KG1 (cell line): Measurements from ENCODE around the gene FHOD3.
"Not testable (repeated sequence)": the region's sequence is repeated elsewhere in the genome, so short reads cannot be mapped to it uniquely, and the experiment has no call there.

Experiments
- DNase-seq: peaks from one replicate; lab custom pipeline; 2025; lab: John Stamatoyannopoulos, UW

Gene FHOD3

DNA sequence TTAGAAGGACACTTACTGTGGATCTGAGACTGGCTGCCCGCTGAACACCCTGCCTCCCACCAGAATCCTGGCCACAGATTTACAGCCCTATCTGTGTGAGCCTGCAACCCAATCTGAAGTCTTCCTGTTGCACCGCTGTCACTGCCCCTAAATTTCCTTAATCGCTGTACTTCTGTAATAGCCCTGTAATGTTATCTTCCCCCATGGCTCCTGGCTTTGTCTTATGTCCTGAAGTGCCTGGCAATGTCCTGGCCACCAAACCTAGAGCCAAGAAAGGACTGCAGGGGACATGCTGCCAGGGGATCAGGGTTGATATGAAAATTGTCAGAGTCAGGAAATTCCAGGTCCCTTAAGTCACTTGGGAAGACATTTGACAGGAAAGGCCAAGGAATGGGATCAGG is 52.7 kb downstream of the FHOD3 start:
- DNase-seq: no peak

DNA sequence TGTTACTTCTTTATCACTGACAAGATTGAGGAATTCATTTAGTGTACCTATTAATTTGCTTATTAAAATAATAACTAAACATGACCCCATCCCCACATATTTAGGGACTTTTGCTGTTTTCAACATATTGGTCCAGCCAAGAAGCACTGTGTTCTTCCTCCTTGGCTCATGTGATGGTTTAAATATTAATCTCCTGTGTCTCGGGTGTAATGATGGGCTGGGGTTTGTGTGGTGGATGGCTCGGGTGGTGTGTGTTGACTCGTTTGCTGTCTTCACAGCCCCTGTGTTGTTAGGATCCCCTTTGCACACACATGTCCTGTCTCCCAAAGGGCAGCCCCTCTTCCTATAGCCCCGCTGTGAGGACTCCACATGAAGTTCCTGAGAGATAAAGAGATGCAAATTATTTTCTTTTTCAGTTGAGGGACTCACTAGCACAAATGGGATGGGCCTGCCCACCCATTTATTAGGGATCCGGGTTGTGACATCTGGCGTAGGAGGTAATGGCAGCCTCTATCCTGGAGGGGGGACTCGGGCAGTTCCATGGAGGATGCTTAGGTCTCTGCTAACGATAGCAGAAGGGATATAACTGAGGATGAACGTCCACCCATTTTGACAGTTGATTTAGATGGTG is 53.4 kb downstream of the FHOD3 start:
- no peak for DNase-seq

- DNase-seq: no peak
These were observed 54.9 kb downstream of the FHOD3 start for GRCh38 chr18:36352384-36352783.

DNA sequence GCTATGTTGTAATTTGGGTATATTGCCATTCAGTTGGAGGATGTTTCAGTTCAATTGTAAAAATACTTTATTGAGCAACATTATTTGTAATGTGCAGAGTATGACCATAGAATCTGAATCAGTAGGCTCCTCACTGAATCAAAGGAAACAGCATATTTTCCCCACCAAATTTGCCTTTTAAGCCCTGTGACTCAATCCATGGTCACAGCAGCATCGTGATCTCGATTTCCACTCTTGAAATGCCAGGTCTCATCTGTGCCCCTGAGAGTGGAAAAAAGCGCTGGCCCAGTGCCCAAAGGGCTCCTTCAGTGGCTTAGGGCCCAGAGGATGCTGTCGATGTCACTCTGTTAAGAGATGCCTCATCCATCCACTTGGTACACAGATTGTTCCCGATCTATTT is 57.5 kb downstream of the FHOD3 start:
- no peak for DNase-seq

DNA sequence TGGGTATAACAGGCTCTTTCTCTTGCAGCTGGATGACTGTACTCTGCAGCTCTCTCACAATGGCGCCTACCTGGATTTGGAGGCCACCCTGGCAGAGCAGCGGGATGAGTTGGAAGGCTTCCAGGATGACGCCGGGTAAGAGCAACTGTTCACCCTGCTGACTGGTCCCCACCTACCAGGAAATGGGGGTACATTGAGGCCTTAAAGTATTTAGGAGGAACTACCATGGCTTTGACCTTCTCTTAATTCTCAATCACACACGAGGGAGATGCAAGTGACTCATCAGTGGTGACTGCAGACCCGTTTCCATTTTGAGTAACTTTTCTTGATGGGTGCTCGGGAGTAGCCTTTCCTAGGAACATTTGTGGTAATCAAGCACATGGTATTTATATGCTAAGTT is 58.0 kb downstream of the FHOD3 start:
- no peak for DNase-seq

- not testable (repeated sequence) for DNase-seq
These were observed 59.2 kb downstream of the FHOD3 start for GRCh38 chr18:36356741-36357140.

GRCh38 chr18:36358141-36358540 is 60.6 kb downstream of the FHOD3 start:
- no peak for DNase-seq

DNA sequence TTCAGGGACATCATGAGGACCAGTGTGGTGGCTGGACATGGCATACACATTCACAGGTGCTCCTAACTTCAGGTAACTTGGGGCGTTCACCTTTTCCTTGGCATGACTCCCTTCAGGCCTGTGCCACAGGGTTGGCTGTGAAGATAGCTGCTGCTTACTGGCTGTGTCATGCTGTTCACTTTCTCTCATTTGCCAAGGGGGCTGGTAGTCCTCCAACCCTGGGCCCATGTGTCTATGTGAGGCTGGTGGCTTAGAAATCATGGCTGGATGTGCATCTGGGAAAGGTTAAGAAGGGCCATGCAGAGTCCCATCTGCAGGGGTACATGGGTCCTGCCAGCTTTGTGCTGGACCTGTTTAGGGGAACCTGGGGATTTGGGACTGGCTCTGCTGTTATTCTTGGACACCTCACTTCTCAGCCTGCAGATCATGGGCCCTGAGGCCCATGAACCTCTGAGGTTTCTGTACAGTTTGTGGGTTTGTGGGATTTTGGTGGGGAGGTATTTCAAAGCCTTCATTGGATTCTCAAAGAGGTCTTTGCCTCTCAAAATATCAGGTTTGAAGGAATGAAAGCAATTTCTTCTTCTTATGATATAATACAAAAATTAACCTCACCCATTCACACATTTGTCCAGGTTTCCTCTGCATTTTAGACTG is 62.9 kb downstream of the FHOD3 start:
- DNase-seq: no peak

DNA sequence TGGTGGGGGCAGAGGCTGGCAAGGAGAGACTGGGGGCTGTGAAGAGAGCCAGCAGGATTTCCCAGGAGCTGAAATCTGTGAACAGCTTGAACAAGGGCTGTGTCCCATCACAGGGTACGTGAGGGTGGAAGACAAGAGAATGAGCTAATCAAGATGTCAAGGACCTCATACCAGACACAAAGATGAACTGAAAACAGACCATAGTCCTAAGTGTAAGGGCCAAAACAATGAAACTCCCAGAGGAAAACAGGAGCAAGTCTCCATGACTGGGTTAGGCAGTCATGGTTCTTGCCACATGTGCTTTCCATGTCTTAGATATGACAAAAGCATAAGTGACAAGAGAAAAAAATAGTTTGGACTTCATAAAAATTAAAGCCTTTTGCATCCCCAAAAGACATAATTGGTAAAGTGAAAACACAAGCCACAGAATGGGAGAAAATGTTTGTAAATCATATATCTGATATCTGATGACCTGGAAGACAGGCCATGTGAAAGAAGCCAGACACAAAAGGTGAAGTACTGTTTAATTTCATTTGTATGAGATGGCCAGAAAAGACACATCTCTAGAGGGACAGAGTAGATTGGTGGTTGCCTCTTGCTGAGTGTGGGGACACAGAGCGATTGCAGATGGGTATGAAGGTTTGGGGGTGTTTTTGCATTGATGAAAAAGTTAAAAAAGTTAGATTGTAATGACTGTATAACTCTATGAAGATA is 67.6 kb downstream of the FHOD3 start:
- DNase-seq: no peak

DNA sequence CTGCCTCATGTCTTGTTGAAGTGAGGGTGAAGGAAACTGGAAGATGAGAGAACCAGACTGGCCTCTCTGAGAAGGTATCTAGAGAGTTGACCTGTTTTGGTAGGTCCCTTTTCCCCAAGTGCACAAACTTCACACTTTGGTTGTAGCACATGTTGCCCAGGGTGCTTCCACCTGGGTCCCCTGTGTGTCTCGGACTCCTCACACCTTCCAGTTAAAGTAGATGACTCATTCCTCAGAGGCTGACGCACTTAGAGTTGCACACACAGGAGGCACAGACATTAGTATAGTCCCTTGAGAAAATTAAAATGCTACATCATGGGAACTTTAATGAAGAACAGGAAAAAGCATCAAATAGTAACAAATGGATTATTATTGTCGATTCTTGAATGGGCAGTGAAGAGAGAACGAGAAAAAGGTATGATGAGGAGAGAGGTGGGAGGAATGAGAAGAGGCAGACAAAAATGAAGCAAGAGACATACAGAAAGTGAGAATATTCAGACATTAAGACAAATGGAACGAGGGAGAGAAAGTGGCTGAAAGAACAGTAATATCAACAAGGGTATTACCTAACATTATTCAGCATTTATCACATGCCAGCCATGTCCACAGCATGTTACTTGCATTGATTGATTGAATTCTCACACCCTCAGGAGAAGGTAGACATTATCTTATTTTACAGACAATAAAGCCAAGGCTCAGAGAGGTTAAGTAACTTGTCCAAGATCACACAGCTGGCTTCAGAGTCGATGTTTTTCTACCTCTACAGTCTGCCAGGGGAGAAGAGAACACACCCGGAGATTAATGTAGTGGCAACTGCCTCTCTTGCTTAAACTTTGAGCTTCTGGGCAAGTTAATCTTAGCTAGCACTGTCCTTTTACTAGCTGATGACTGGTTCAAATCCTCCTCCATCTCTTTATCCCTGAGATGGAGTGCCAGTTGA is 68.6 kb downstream of the FHOD3 start:
- no peak for DNase-seq

DNA sequence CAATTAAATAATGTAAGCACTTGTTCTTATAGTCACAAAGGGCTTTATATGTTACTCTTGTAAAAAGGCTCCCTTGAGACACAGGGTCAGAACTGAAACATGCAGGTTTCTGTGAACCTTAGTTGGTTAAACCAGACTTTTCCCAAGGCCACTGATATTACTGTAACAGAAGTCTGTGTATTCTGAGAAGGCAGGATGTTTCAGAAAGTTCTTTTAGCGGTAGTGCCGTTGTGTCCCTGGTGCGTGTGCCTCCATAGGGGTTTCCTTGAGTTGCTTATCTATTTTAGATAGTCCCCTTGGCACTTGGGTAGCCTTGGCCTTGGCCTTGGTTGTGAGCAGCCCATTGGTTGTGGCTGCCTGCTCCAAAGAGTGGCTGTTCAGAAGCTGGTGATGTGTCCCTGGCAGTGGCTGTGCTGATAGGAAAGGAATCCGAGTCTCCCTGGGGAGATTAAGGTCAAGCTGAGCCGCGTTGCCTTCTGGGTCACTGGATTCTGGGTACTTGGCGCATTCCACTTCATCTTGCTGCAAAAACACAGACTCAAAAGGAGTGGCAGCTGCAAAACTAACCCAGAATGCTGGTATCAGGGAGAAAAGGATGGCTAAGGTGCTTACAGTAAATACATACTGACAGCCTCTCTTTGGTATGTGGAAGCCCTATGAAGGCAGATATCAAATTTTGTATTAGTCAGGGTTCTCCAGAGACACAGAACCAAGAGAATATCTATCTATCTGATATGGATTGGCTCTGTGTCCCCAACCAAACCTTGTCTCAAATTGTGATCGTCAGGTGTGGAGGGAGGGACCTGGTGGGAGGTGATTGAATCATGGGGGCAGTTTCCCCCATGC is 69.7 kb downstream of the FHOD3 start:
- DNase-seq: no peak

DNA sequence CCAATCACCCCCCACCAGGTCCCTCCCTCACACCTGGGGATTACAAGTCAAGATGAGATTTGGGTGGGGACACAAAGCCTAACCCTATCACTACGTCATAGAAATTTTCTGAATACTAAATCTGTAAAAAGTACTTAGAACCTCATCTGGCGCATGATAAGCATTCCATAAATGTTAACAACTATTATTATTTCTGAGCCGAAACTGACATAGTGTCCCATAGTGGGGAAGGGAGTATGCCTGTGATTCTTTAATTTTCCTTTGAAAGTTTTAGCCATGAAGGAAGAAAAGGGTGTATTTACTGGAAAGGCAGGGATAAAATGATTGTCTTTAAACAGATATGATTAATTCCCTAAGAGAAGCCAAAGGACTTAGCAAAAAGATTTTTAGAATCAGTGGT is 71.4 kb downstream of the FHOD3 start:
- no peak for DNase-seq

DNA sequence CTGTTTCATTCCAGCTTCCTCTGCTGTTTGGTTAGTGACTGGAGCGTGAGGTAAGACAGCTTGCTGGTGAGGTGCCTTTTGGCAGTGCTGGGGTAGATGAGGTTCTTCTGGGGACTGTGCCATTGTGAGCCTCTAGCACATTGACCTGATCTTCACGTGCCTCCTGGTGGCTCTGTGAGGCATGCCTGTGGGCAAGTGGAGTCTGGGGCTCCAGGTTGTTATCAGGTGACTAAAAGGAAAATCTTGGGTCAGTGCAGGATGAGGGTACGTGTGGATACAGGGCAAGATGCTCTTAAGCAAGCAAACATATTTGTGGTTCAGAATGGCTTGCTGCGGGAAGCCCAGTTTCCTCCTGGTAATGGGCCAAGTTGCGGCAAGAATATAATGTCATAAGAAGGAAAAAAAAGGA is 75.4 kb downstream of the FHOD3 start:
- no peak for DNase-seq

GRCh38 chr18:36374262-36374661 is 76.7 kb downstream of the FHOD3 start:
- no peak for DNase-seq

DNA sequence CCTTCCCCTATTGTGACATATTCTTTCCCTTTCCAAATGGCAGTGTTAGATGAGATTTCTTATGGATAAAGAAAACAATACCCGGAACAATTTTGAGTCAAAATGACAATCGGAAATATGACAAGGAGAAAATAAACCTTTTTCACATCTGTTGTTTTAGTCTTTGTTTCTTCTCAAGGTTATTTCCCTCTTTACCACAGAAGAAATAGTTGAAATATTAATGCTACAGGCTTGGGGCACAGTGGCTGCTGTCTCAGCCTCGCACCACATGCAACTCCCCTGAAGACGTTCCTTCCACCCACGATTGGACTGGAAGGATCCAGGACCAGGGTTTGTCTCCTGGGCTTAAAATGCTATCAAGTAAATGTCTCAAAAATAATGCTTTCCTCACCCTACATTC is 77.6 kb downstream of the FHOD3 start:
- no peak for DNase-seq

- DNase-seq: no peak
These were observed 78.8 kb downstream of the FHOD3 start for GRCh38 chr18:36376361-36376760.

- no peak for DNase-seq
These were observed 80.1 kb downstream of the FHOD3 start for GRCh38 chr18:36377626-36378025.

DNA sequence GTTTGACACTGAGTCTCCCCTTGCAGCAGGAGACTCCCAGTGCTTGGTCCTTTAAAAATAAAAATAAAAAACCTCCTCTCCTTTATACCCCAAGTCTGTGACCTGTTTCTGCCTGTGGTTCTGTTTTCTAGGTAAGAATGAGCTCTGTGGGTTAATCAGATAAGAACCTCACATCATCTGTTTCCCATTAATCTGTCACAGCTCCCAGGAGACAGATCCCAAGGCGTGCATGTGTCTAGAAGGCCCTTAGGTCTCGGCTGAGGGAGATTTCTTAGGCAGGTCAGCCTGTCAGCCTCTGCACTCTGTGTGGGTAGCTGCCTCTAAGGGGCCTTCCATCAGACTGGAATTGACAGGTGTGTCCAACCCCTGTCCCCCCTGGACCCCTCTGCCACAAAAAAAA is 80.7 kb downstream of the FHOD3 start:
- DNase-seq: no peak

- DNase-seq: no peak
These were observed 82.0 kb downstream of the FHOD3 start for GRCh38 chr18:36379435-36379984.

DNA sequence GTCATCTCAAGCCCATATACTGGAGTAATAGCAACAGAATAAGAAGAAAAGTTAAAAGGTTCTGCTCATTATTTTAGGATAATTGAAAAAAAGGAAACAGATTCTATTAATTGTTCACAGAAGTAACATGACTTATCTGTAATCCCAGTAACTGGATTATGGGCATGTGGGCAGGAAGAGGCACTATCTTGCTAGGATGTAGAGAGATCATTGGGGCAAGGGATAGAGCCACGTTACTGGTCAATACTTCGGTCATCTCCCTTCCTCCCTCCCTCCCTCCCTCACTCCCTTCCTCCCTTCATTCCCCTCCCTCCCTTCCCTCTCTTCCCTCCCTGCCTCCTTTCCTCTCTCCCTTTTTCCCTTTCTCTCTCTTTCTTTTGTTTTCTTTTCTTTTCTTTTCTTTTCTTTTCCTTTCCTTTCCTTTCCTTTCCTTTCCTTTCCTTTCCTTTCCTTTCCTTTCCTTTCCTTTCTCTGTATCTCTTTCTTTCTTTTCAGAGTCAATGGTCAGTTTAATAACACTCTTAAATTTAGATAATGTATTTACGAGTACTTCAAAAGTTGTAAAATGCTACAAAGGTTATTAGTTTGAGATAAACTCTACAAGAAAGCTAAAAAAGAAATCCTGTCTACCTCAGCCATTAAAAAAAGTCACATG is 82.8 kb downstream of the FHOD3 start:
- no peak for DNase-seq

DNA sequence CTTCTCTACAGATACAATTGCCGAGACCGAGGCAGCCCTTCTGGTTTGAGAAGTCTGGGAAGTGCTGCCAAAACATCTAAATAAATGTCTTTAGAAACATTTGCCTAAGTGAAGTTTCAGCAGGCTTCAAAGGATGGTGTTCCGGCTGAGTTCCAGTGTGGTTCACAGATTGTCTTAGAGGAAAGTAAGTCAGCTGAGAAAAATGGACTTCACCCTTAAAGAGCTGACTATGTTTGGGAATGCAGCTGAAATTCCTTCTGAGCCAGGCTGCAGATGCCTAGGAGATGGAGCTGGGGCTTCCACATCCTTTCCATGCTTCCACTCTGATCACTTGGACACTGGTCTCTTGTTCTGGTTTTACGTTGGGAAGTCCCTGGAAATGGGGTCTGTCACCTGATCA is 83.6 kb downstream of the FHOD3 start:
- no peak for DNase-seq
